ENCODE data around the gene NCS1.
A peak's percentile ranks its signal among the peaks of the same experiment; 100 is the strongest.

NCS1 gene

GRCh38 chr9:130215341-130216119 lies 43.3 kb downstream of the NCS1 start:
- DNase-seq: no peak

- no peak for DNase-seq
Measured at GRCh38 chr9:130217838-130218237, 45.6 kb downstream of the NCS1 start.

GRCh38 chr9:130219661-130220096 lies 47.5 kb downstream of the NCS1 start:
- no peak for DNase-seq

- DNase-seq: no peak
Measured at GRCh38 chr9:130220352-130220751, 48.1 kb downstream of the NCS1 start.

GRCh38 chr9:130222833-130223232 lies 50.6 kb downstream of the NCS1 start:
- DNase-seq: no peak

GRCh38 chr9:130225071-130225470 lies 52.9 kb downstream of the NCS1 start:
- DNase-seq: no peak

- no peak for DNase-seq
Measured at GRCh38 chr9:130225586-130225985, 53.4 kb downstream of the NCS1 start.

- no peak for DNase-seq
Measured at GRCh38 chr9:130226112-130226511, 53.9 kb downstream of the NCS1 start.

- DNase-seq: no peak
Measured at GRCh38 chr9:130227833-130228232, 55.6 kb downstream of the NCS1 start.

GRCh38 chr9:130229759-130230158 lies 57.6 kb downstream of the NCS1 start:
- no peak for DNase-seq

GRCh38 chr9:130230631-130231030 lies 58.4 kb downstream of the NCS1 start:
- no peak for DNase-seq

- DNase-seq: no peak
Measured at GRCh38 chr9:130232899-130233586, 60.8 kb downstream of the NCS1 start.

GRCh38 chr9:130233587-130233945 lies 61.4 kb downstream of the NCS1 start:
- no peak for DNase-seq

GRCh38 chr9:130234340-130235260 lies 62.4 kb downstream of the NCS1 start:
- no peak for DNase-seq

- DNase-seq: peak; percentile 65
Measured at GRCh38 chr9:130235558-130236435, 63.6 kb downstream of the NCS1 start.

GRCh38 chr9:130236436-130236985 lies 64.3 kb downstream of the NCS1 start:
- no peak for DNase-seq

- DNase-seq: no peak
Measured at GRCh38 chr9:130237076-130237475, 64.9 kb downstream of the NCS1 start.

- DNase-seq: no peak
Measured at GRCh38 chr9:130237763-130238524, 65.7 kb downstream of the NCS1 start.

- no peak for DNase-seq
Measured at GRCh38 chr9:130239363-130239695, 67.1 kb downstream of the NCS1 start.

- no peak for DNase-seq
Measured at GRCh38 chr9:130239741-130240241, 67.6 kb downstream of the NCS1 start.
